SH-SY5Y (cell line): ENCODE measurements around the gene RBBP6.

Experiments used
- GATA2 ChIP-seq: IDR thresholded peaks from 2 replicates; pipeline ENCODE4 v1.6.1; 2011; ENCODE audit warnings: mild to moderate bottlenecking, low read depth, low read length
- GATA3 ChIP-seq: IDR thresholded peaks from 2 replicates; pipeline ENCODE4 v1.6.1; 2011; ENCODE audit warnings: low read depth, mild to moderate bottlenecking, low read length, moderate library complexity

The RBBP6 gene

GRCh38 chr16:24516900-24517669 is 22.3 kb upstream of the RBBP6 start:
- no peak for TF ChIP-seq GATA2
- TF ChIP-seq GATA3 = no peak

- TF ChIP-seq GATA2 = no peak
- TF ChIP-seq GATA3 = no peak
These were observed 20.9 kb upstream of the RBBP6 start for GRCh38 chr16:24518498-24518897.

GRCh38 chr16:24520983-24521382 is 18.4 kb upstream of the RBBP6 start:
- TF ChIP-seq GATA2 = no peak

- TF ChIP-seq GATA3 = no peak
These were observed 16.6 kb upstream of the RBBP6 start for GRCh38 chr16:24522751-24523150.

GRCh38 chr16:24523569-24523968 is 15.8 kb upstream of the RBBP6 start:
- no peak for TF ChIP-seq GATA3
- TF ChIP-seq GATA2 = no peak; the same call in 1 of the 2 replicates

- TF ChIP-seq GATA2 (no peak), GATA3 (no peak)
These were observed 14.3 kb upstream of the RBBP6 start for GRCh38 chr16:24524855-24525677.

GRCh38 chr16:24525970-24526559 is 13.3 kb upstream of the RBBP6 start:
- TF ChIP-seq GATA3 (no peak), GATA2 (no peak)

- TF ChIP-seq GATA3 (no peak), GATA2 (no peak)
These were observed 12.5 kb upstream of the RBBP6 start for GRCh38 chr16:24526701-24527495.

- TF ChIP-seq GATA2 (no peak), GATA3 (no peak)
These were observed 8.2 kb upstream of the RBBP6 start for GRCh38 chr16:24531166-24531565.

GRCh38 chr16:24534620-24535019 is 4.7 kb upstream of the RBBP6 start:
- no peak for TF ChIP-seq GATA3
- no peak for TF ChIP-seq GATA2

- TF ChIP-seq GATA2 (no peak), GATA3 (no peak)
These were observed 3.5 kb upstream of the RBBP6 start for GRCh38 chr16:24535827-24536226.

- no peak for TF ChIP-seq GATA2
These were observed 2.7 kb upstream of the RBBP6 start for GRCh38 chr16:24536671-24537070.

GRCh38 chr16:24537474-24538337 is 1.7 kb upstream of the RBBP6 start:
- TF ChIP-seq GATA2 (no peak), GATA3 (no peak)
